ENCODE data around the gene CACNA2D3. TPM values are rescaled to one million over a fixed set of nuclear protein-coding genes. Genes with fewer than 3 reads are reported as not detected.

The CACNA2D3 gene
- polyA plus RNA-seq, 2 of the 4 experiments (the other 2 are of a cell fraction): 0.04 to 0.05 TPM

DNA sequence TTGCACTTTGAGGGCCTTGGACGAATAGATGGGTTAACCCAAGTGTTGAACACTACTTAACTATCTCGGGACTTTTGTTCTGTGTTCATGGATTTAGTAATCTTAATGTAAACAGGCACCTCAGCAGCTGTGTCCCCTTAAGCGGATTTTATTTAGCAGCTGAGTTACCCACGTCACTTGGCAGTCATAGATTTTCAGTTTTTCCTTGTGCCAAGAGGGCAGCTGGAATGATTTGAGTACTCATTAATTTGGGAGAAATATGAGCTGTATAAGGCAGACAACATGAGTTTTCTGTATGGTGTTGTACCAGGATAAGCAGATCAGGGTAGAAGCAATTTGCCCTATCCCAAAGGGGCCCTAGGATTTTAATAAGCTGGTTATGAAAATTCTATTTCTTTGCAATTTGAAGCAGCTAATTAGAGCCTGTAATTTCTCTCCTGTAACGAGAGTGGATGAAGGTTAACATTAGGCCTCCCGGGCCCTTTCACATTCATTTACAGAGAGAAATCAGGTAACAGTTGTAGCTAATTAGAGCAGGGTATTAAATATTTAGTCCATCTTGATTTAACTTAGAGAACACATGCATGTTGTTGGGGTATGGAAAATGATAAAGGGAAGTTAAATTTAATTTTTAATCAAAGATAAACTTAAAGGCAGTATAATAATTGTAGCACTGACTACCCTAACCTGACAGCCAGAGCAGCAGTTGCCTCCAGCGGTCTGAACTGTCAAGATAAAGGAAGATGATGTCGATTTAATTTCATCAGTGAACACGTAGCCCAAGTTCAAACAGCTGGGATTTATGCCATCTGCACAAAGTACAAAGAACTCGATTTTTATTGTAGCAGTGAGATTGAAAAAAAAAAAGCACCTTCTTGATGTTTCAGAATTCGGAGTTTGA lies 611.0 kb downstream of the CACNA2D3 start:
- ATAC-seq (no peak), FAIRE-seq (no peak), DNase-seq (ENCODE audit: low read depth in 1 of 2, low spot score in 1 of 2) (no peak)
- H3K4me3 ChIP-seq: no peak overlapping the region
- H3K27ac ChIP-seq: no peak overlapping the region
- no peak overlapping the region for H3K4me2 ChIP-seq
- no peaks in the 10 kb centered on the region for H3K9me3 ChIP-seq
- no peak for TF ChIP-seq TFCP2L1 (CRISPR knock-in tag; IDR thresholded peaks at IDR 0.05)
- no peak for TF ChIP-seq EHMT2 (IDR thresholded peaks at IDR 0.05; ENCODE audit: low read depth)
- TF ChIP-seq CHD2 (IDR thresholded peaks at IDR 0.05; ENCODE audit: low read length, partially characterized antibody): no peak
- TF ChIP-seq RARB (CRISPR knock-in tag; IDR thresholded peaks at IDR 0.05): no peak
- TF ChIP-seq KDM1A (IDR thresholded peaks at IDR 0.05; ENCODE audit: low read depth): no peak
- no peak for TF ChIP-seq HEYL (CRISPR knock-in tag; IDR thresholded peaks at IDR 0.05)
- no peak for TF ChIP-seq CHD4 (IDR thresholded peaks at IDR 0.05; ENCODE audit: borderline replicate concordance)
- no peak for TF ChIP-seq SREBF2 (IDR thresholded peaks at IDR 0.05)
- TF ChIP-seq, protein P1, sequence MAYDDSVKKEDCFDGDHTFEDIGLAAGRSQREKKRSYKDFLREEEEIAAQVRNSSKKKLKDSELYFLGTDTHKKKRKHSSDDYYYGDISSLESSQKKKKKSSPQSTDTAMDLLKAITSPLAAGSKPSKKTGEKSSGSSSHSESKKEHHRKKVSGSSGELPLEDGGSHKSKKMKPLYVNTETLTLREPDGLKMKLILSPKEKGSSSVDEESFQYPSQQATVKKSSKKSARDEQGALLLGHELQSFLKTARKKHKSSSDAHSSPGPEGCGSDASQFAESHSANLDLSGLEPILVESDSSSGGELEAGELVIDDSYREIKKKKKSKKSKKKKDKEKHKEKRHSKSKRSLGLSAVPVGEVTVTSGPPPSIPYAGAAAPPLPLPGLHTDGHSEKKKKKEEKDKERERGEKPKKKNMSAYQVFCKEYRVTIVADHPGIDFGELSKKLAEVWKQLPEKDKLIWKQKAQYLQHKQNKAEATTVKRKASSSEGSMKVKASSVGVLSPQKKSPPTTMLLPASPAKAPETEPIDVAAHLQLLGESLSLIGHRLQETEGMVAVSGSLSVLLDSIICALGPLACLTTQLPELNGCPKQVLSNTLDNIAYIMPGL (CRISPR knock-in tag; IDR thresholded peaks at IDR 0.05; ENCODE audit: borderline replicate concordance): no peak
- TF ChIP-seq CBX8 (IDR thresholded peaks at IDR 0.05): no peak
- TF ChIP-seq HOXB5 (CRISPR knock-in tag; IDR thresholded peaks at IDR 0.05): no peak
- no peak for TF ChIP-seq MAZ (IDR thresholded peaks at IDR 0.05; ENCODE audit: borderline replicate concordance, low read depth, low read length)
- TF ChIP-seq, protein P2, sequence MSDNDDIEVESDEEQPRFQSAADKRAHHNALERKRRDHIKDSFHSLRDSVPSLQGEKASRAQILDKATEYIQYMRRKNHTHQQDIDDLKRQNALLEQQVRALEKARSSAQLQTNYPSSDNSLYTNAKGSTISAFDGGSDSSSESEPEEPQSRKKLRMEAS (IDR thresholded peaks at IDR 0.05): no peak
- TF ChIP-seq NR3C1 (IDR thresholded peaks at IDR 0.05): no peak
- TF ChIP-seq POLR2AphosphoS2 (conservative IDR thresholded peaks at IDR 0.05; ENCODE audit: low read length): no peak
- no peak for TF ChIP-seq ZSCAN20 (CRISPR knock-in tag; IDR thresholded peaks at IDR 0.05)
- TF ChIP-seq, protein P3, sequence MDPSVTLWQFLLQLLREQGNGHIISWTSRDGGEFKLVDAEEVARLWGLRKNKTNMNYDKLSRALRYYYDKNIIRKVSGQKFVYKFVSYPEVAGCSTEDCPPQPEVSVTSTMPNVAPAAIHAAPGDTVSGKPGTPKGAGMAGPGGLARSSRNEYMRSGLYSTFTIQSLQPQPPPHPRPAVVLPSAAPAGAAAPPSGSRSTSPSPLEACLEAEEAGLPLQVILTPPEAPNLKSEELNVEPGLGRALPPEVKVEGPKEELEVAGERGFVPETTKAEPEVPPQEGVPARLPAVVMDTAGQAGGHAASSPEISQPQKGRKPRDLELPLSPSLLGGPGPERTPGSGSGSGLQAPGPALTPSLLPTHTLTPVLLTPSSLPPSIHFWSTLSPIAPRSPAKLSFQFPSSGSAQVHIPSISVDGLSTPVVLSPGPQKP (IDR thresholded peaks at IDR 0.05; ENCODE audit: low read depth, low read length): no peak
- no peak for TF ChIP-seq EP300 (IDR thresholded peaks at IDR 0.05)
- ChIA-PET POLR2A (no interaction called here), CTCF (no interaction called here)
- no peaks in the 10 kb centered on the region for H3K4me1 ChIP-seq
- WGBS (ENCODE audit: missing lambda C conversion rate): 6% methylated on average over 11 of the region's 11 CpGs

DNA sequence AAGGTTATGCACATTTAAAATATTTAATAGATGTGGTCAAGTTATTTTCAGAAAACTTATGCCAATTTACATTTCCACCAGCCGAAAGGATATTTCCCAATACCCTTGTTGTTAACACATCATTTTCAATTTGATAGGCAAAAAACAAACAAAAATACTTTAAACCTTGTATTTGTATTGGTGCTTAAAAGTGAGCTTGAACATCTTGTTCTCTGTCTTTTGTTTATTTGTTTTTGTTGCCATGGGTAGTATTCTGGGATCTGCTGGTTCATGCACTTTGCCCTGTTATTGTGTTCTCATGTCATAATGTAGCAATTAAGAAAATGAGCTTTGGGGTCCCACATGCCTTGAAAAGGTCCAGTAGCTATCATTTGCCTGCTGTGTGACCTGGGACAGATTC lies 614.1 kb downstream of the CACNA2D3 start:
- Histone ChIP-seq H3K4me1 (no peaks in the 10 kb centered on the region), H3K4me3 (no peak overlapping the region), H3K9me3 (no peaks in the 10 kb centered on the region), H3K27ac (no peak overlapping the region), H3K4me2 (no peak overlapping the region)
- no peak for DNase-seq (ENCODE audit: low read depth in 1 of 2, low spot score in 1 of 2)
- TF ChIP-seq ZNF302 (CRISPR knock-in tag; IDR thresholded peaks at IDR 0.05): no peak
- no peak for ATAC-seq
- POLR2A ChIA-PET: no interaction called here
- CTCF ChIA-PET: no interaction called here
- 0% methylated on average over 1 of the region's 1 CpG for WGBS (ENCODE audit: missing lambda C conversion rate)
- no peak for FAIRE-seq

DNA sequence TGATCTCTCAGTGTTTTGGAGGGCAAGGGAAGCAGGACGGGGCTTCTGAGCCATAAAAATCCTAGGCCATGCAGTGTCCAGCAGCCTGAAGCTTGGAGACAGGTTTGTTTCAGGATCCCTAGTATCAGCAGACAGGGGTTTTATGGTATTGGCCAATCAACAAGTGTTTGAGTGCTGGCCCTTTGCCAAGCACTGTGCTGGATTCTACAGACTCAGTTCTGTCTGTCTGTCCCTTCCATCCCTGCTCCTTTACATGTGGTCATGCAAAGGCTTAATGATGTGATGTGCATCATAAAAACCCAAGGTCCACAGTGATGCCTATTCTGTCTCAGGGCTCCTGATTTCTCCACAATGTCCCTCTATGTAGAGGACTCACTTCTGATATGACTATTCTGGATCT lies 621.4 kb downstream of the CACNA2D3 start:
- no peaks in the 10 kb centered on the region for H3K4me1 ChIP-seq
- no peak for FAIRE-seq
- no peak overlapping the region for H3K27ac ChIP-seq
- POLR2A ChIA-PET: no interaction called here
- no peak overlapping the region for H3K4me2 ChIP-seq
- H3K9me3 ChIP-seq: no peaks in the 10 kb centered on the region
- no peak for ATAC-seq
- WGBS (ENCODE audit: missing lambda C conversion rate): 0% methylated on average over 1 of the region's 1 CpG
- H3K4me3 ChIP-seq: no peak overlapping the region
- CTCF ChIA-PET: no interaction called here
- DNase-seq (ENCODE audit: low read depth in 1 of 2, low spot score in 1 of 2): no peak
- TF ChIP-seq JUN (IDR thresholded peaks at IDR 0.05) (no peak), CHD2 (IDR thresholded peaks at IDR 0.05; ENCODE audit: low read length, partially characterized antibody) (no peak), GATA3 (IDR thresholded peaks at IDR 0.05; ENCODE audit: borderline replicate concordance) (no peak), HDAC2 (IDR thresholded peaks at IDR 0.05) (no peak), NR3C1 (IDR thresholded peaks at IDR 0.05) (no peak), BHLHE40 (IDR thresholded peaks at IDR 0.05; ENCODE audit: low read depth, low read length) (no peak), NFE2L2 (conservative IDR thresholded peaks at IDR 0.05; ENCODE audit: low read length) (no peak), NPAS2 (CRISPR knock-in tag; IDR thresholded peaks at IDR 0.05; ENCODE audit: borderline replicate concordance) (no peak), ZC3H11A (IDR thresholded peaks at IDR 0.05) (no peak)
- TF ChIP-seq, protein P4, sequence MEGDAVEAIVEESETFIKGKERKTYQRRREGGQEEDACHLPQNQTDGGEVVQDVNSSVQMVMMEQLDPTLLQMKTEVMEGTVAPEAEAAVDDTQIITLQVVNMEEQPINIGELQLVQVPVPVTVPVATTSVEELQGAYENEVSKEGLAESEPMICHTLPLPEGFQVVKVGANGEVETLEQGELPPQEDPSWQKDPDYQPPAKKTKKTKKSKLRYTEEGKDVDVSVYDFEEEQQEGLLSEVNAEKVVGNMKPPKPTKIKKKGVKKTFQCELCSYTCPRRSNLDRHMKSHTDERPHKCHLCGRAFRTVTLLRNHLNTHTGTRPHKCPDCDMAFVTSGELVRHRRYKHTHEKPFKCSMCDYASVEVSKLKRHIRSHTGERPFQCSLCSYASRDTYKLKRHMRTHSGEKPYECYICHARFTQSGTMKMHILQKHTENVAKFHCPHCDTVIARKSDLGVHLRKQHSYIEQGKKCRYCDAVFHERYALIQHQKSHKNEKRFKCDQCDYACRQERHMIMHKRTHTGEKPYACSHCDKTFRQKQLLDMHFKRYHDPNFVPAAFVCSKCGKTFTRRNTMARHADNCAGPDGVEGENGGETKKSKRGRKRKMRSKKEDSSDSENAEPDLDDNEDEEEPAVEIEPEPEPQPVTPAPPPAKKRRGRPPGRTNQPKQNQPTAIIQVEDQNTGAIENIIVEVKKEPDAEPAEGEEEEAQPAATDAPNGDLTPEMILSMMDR (IDR thresholded peaks at IDR 0.05): no peak
- TF ChIP-seq, protein P5, sequence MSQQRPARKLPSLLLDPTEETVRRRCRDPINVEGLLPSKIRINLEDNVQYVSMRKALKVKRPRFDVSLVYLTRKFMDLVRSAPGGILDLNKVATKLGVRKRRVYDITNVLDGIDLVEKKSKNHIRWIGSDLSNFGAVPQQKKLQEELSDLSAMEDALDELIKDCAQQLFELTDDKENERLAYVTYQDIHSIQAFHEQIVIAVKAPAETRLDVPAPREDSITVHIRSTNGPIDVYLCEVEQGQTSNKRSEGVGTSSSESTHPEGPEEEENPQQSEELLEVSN (IDR thresholded peaks at IDR 0.05; ENCODE audit: borderline replicate concordance, low read depth): no peak
- TF ChIP-seq, protein P6, sequence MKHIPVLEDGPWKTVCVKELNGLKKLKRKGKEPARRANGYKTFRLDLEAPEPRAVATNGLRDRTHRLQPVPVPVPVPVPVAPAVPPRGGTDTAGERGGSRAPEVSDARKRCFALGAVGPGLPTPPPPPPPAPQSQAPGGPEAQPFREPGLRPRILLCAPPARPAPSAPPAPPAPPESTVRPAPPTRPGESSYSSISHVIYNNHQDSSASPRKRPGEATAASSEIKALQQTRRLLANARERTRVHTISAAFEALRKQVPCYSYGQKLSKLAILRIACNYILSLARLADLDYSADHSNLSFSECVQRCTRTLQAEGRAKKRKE (CRISPR knock-in tag; IDR thresholded peaks at IDR 0.05; ENCODE audit: low read depth): no peak

Data from A549 (cell line).